ENCODE data around the gene PTPRJ. TPM values are rescaled to one million over a fixed set of nuclear protein-coding genes. Genes with fewer than 3 reads are reported as not detected.

PTPRJ gene
- total and polyA plus RNA-seq, 2 of the 13 experiments (the other 11 are each of a cell fraction or from before 2014, with no cell fraction given), result 1.0 to 1.2 TPM

DNA sequence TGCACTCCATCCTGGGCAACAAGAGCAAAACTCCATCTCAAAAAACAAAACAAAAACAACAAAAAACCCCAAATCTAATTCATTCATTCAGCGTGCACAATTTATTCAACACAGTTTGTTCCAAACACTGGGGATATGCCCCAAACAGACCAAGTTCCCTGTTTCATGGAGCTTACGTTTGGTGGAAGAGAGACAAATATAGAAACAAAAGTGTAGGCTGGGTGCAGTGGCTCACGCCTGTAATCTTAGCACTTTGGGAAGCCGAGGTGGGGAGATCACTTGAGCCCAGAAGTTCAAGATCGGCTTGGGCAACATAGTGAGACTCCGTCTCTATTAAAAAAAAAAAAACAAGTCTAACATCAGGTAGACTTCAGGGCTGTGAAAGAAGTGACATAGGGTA lies 52.4 kb downstream of the PTPRJ start:
- no peak overlapping the region for H3K4me2 ChIP-seq (ENCODE audit: low read depth, low read length)
- H2AFZ ChIP-seq (ENCODE audit: low read length), result no peak overlapping the region
- POLR2A ChIA-PET, result no interaction called here
- H3K36me3 ChIP-seq (replicated peaks in 1 of 2; ENCODE audit: control insufficient read depth in 1 of 2, insufficient read depth in 2 of 2, low read length in 2 of 2), result no peaks in the 10 kb centered on the region
- no peak overlapping the region for H3K27ac ChIP-seq (ENCODE audit: extremely low read length, insufficient read depth, low read length)
- no peak overlapping the region for H3K4me3 ChIP-seq (replicated peaks in 1 of 3; ENCODE audit: insufficient read depth in 1 of 3, low read depth in 2 of 3, low read length in 3 of 3)
- 83% methylated on average over 6 of the region's 6 CpGs for WGBS (ENCODE audit: low lambda C conversion rate)
- no TSS peak for BruUV-seq (replicated peaks)
- FAIRE-seq (no peak), DNase-seq (ENCODE audit: low spot score) (no peak), ATAC-seq (no peak)
- no peaks in the 10 kb centered on the region for H3K79me2 ChIP-seq (ENCODE audit: insufficient read depth, low read length)
- no peak overlapping the region for H3K9ac ChIP-seq (ENCODE audit: insufficient read depth, low read depth, low read length)
- CTCF ChIA-PET (ENCODE audit: low intra/inter-chr PET ratio, low total read pairs), result no interaction called here
- no peaks in the 10 kb centered on the region for H4K20me1 ChIP-seq (ENCODE audit: insufficient read depth, low read length)
- TF ChIP-seq, protein P1, sequence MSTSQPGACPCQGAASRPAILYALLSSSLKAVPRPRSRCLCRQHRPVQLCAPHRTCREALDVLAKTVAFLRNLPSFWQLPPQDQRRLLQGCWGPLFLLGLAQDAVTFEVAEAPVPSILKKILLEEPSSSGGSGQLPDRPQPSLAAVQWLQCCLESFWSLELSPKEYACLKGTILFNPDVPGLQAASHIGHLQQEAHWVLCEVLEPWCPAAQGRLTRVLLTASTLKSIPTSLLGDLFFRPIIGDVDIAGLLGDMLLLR (CRISPR knock-in tag; IDR thresholded peaks at IDR 0.05), result no peak
- TF ChIP-seq GATAD2A (CRISPR knock-in tag; IDR thresholded peaks at IDR 0.05) (no peak), ZNF451 (CRISPR knock-in tag; IDR thresholded peaks at IDR 0.05) (no peak), U2AF2 (IDR thresholded peaks at IDR 0.05; ENCODE audit: low read depth, low read length) (no peak), ZNF777 (CRISPR knock-in tag; IDR thresholded peaks at IDR 0.05) (no peak), ZFP41 (CRISPR knock-in tag; IDR thresholded peaks at IDR 0.05; ENCODE audit: borderline replicate concordance) (no peak), ZNF883 (CRISPR knock-in tag; IDR thresholded peaks at IDR 0.05; ENCODE audit: not compliant biosample characterization) (no peak), HOXD1 (CRISPR knock-in tag; IDR thresholded peaks at IDR 0.05) (no peak), ZNF460 (CRISPR knock-in tag; IDR thresholded peaks at IDR 0.05; ENCODE audit: borderline replicate concordance) (no peak)
- TF ChIP-seq, protein P2, sequence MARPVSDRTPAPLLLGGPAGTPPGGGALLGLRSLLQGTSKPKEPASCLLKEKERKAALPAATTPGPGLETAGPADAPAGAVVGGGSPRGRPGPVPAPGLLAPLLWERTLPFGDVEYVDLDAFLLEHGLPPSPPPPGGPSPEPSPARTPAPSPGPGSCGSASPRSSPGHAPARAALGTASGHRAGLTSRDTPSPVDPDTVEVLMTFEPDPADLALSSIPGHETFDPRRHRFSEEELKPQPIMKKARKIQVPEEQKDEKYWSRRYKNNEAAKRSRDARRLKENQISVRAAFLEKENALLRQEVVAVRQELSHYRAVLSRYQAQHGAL (CRISPR knock-in tag; IDR thresholded peaks at IDR 0.05; ENCODE audit: not compliant biosample characterization), result no peak
- H3K9me3 ChIP-seq (ENCODE audit: low read length), result no peaks in the 10 kb centered on the region
- H3K4me1 ChIP-seq (ENCODE audit: insufficient read depth, low read length), result no peaks in the 10 kb centered on the region
- in situ Hi-C loops (cut with HindIII; ENCODE audit: extremely low pct_ligation_motif_present, low pct_unique_long_range_greater_than_20kb), result no loop called here
- H3K27me3 ChIP-seq (ENCODE audit: control insufficient read depth in 1 of 2, insufficient read depth in 2 of 2, low read length in 2 of 2), result no peaks in the 10 kb centered on the region
- intact Hi-C loops (cut with micrococcal nuclease; ENCODE audit: unreplicated experiment), result no loop called here
